Measurements from ENCODE around the gene CRTC1.

The CRTC1 gene

DNA sequence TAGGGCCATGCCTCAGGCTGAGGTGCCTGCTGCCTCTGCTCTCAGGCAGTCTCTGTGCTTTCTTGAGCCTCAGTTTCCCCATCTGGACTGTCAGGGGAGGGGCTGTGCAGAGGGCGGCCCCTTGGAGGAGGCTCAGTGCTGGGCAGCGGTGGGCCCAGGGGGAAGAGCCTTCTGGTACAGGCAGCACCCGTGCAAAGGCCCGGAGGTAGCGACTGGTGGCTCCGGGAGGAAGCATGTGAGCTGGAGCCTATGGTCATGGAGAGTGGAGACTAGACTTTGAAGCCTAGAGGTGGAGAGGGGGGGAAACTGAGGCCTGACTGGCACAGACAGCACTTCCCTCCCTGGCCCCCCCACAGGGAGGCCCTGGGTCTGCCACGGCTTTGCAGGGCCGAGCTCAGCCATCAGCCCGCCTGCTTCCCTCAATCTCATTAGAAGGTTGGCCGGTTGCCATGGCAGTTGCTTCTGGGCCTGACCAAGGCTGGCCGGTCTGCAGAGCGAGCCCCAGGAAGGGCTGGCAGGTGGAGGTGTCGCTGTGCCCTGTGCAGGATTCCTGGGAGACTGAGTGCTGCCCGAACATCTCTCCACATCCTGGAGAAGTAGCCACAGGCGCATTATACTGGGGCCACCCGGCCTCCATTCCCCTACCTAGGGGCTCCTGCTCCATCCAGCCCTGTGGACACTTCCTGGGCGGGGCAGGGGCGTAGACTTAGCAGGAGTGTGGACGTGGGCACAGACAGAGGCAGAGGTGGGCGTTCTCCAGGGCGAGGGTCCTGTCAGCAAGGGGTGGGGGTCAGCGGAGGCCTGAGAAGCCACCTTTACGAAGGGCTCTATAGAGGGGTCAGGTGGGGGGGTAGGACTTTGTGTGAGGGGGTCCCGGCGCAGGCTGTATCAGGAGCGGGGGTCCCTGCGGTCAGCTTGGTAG lies 53.2 kb downstream of the CRTC1 start:
- Histone ChIP-seq H3K27ac (ENCODE audit: low read depth in 2 of 2, low read length in 2 of 2) (no peak overlapping the region), H3K4me3 (ENCODE audit: low read length in 2 of 2) (no peak overlapping the region), H3K27me3 (ENCODE audit: control insufficient read depth in 2 of 2, insufficient read depth in 2 of 2, low read length in 2 of 2) (no peaks in the 10 kb centered on the region), H3K9me3 (ENCODE audit: control insufficient read depth in 2 of 2, low read length in 2 of 2) (no peaks in the 10 kb centered on the region), H3K9ac (ENCODE audit: low read depth in 1 of 2, low read length in 2 of 2) (no peak overlapping the region), H3K36me3 (ENCODE audit: control insufficient read depth in 2 of 2, insufficient read depth in 2 of 2, low read length in 2 of 2) (no peaks in the 10 kb centered on the region), H3K4me1 (ENCODE audit: control insufficient read depth in 2 of 2, insufficient read depth in 2 of 2, low read length in 2 of 2) (peaks cover 12 to 28% of the 10 kb centered on the region in 2 donors)

DNA sequence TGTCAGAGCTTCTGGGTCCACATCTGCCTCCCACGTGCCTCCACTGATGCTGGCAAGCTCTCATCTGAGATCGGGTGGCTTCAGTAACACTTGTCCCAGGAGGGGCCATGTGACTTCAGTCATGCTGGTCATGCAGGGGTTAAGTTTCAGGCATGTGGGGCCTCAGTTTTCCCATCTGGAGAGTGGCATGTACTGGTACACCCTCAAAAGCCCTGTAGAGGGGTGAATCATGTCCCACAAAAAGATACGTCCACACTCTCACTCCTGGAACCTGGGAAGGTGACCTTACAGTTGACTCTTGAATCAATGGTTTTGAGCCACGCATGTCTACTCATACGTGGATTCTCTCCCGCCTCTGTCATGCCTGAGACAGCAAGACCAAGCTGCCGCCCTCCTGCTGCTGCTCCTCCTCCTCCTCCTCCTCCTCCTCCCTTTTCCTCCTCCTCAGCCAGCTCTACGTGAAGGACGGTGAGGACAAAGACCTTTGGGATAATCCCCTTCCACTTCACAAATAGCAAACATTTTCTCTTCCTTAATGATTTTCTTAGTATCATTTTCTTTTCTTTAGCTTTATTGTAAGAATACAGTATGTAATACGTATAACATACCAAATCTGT lies 54.0 kb downstream of the CRTC1 start:
- Histone ChIP-seq H3K27me3 (ENCODE audit: control insufficient read depth in 2 of 2, insufficient read depth in 2 of 2, low read length in 2 of 2) (no peaks in the 10 kb centered on the region), H3K36me3 (ENCODE audit: control insufficient read depth in 2 of 2, insufficient read depth in 2 of 2, low read length in 2 of 2) (no peaks in the 10 kb centered on the region), H3K9me3 (ENCODE audit: control insufficient read depth in 2 of 2, low read length in 2 of 2) (no peaks in the 10 kb centered on the region), H3K27ac (ENCODE audit: low read depth in 2 of 2, low read length in 2 of 2) (no peak overlapping the region), H3K4me1 (ENCODE audit: control insufficient read depth in 2 of 2, insufficient read depth in 2 of 2, low read length in 2 of 2) (peaks cover 19 to 36% of the 10 kb centered on the region in 2 donors), H3K4me3 (ENCODE audit: low read length in 2 of 2) (no peak overlapping the region), H3K9ac (ENCODE audit: low read depth in 1 of 2, low read length in 2 of 2) (no peak overlapping the region)

DNA sequence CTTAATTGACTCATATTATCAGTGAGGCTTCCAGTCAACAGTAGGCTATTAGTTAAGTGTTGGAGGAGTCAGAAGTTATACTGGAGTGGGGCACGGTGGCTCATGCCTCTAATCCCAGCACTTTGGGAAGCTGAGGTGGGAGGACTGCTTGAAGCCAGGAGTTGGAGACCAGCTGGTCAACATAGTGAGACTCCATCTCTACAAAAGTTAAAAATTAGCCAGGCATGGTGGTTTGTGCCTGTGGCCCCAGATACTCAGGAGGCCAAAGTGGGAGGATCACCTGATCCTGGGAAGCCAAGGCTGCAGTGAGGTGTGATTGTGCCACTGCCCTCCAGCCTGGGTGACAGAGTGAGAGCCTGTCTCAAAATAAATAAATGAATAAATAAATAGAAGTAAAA lies 54.5 kb downstream of the CRTC1 start:
- no peak overlapping the region for H3K4me3 ChIP-seq (ENCODE audit: low read length in 2 of 2)
- H3K9me3 ChIP-seq (ENCODE audit: control insufficient read depth in 2 of 2, low read length in 2 of 2), result no peaks in the 10 kb centered on the region
- H3K36me3 ChIP-seq (ENCODE audit: control insufficient read depth in 2 of 2, insufficient read depth in 2 of 2, low read length in 2 of 2), result no peaks in the 10 kb centered on the region
- H3K4me1 ChIP-seq (ENCODE audit: control insufficient read depth in 2 of 2, insufficient read depth in 2 of 2, low read length in 2 of 2), result peaks cover 25 to 41% of the 10 kb centered on the region in 2 donors
- H3K27ac ChIP-seq (ENCODE audit: low read depth in 2 of 2, low read length in 2 of 2), result no peak overlapping the region
- no peaks in the 10 kb centered on the region for H3K27me3 ChIP-seq (ENCODE audit: control insufficient read depth in 2 of 2, insufficient read depth in 2 of 2, low read length in 2 of 2)
- no peak overlapping the region for H3K9ac ChIP-seq (ENCODE audit: low read depth in 1 of 2, low read length in 2 of 2)

DNA sequence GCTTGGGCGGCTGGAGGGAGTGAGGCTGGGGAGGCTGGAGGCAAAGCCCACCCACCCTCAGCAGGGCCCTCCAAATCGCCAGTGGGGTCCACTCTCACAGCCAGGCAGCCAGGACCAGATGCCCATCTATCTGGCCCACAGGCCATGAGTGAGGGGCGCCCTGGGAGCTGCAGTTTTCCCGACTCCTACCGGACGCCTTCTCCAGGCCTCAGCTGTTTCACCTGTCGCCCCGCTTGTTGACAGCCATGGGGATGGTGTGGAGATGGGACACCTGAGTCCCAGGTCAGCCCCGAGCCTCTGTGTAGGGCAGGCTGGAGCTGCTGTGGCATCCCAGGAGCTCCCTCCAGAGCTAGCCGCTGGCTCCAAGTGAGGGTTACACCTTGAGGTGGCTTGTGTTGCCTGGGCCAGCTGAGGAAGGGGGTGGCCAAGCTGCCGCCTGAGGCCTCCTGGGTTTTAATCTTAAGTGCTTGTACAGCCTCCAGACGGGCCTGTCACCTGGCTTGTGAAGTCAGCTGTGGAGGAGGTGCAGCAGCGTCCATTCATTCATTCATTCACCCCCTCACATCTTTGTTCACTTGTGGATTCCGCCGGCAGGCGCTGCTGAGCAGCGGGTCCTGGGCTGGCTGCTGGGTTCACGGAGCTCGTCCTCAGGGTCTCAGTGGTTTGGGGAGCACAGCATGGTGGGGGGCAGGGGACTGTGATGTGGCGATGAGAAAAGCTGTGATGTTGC lies 55.6 kb downstream of the CRTC1 start:
- Histone ChIP-seq H3K4me3 (ENCODE audit: low read length in 2 of 2) (no peak overlapping the region), H3K36me3 (ENCODE audit: control insufficient read depth in 2 of 2, insufficient read depth in 2 of 2, low read length in 2 of 2) (no peaks in the 10 kb centered on the region), H3K4me1 (ENCODE audit: control insufficient read depth in 2 of 2, insufficient read depth in 2 of 2, low read length in 2 of 2) (peaks cover 27 to 46% of the 10 kb centered on the region in 2 donors), H3K9me3 (ENCODE audit: control insufficient read depth in 2 of 2, low read length in 2 of 2) (no peaks in the 10 kb centered on the region), H3K27ac (ENCODE audit: low read depth in 2 of 2, low read length in 2 of 2) (no peak overlapping the region), H3K9ac (ENCODE audit: low read depth in 1 of 2, low read length in 2 of 2) (no peak overlapping the region), H3K27me3 (ENCODE audit: control insufficient read depth in 2 of 2, insufficient read depth in 2 of 2, low read length in 2 of 2) (no peaks in the 10 kb centered on the region)

DNA sequence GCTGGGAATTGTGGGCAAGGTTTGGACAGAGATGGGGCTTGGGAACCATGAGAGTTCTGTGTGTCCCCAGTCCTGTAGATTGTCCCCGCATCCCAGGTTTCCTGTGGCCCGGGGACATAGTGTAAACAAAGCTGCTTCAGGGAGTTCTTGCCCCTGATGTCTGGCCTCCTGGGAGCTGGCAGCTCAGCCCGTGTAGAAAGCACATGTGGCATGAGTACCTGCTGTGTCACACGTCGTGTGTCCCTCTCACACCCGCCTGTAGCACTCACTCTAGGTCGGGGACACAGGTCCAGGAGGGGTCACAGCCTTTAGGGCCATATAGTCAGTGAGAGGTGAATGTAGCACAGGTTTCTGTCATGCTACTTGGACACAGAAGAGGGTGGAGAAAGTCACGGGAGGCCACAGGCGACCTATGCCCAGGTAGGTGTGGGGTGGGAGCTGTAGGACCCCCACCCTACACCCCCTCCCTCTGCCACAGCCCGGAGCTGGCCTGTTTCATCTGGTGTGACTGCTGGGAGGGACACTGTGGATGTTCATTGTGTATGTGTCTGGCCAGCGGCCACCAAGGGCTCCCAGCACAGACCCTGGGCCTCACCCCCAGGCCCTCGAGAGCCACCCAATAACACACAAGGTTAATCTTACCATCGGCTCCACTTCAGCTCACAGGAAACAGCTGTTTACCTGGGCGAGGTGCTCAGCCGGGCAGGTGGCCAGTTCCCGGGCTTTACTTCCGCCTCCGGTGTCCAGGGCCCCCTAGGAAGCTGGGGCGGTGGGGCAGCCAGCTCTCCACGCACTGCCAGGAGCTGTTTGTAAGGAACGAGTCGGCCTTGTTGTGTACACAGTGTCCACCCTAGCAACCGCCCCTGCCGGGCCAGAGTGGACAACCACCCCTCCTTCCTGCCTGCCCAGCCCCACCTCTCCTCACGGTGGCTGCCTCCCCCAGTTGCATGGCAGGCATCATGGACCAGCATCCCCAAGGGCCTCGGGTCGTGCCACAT lies 57.9 kb downstream of the CRTC1 start:
- peak overlapping the region; percentile 69 to 81 for H3K27ac ChIP-seq (ENCODE audit: low read depth in 2 of 2, low read length in 2 of 2)
- H3K9ac ChIP-seq (ENCODE audit: low read depth in 1 of 2, low read length in 2 of 2), result peak overlapping the region; percentile 9 to 66
- H3K36me3 ChIP-seq (ENCODE audit: control insufficient read depth in 2 of 2, insufficient read depth in 2 of 2, low read length in 2 of 2), result no peaks in the 10 kb centered on the region
- no peaks in the 10 kb centered on the region for H3K27me3 ChIP-seq (ENCODE audit: control insufficient read depth in 2 of 2, insufficient read depth in 2 of 2, low read length in 2 of 2)
- H3K9me3 ChIP-seq (ENCODE audit: control insufficient read depth in 2 of 2, low read length in 2 of 2), result no peaks in the 10 kb centered on the region
- peaks cover 27 to 46% of the 10 kb centered on the region in 2 donors for H3K4me1 ChIP-seq (ENCODE audit: control insufficient read depth in 2 of 2, insufficient read depth in 2 of 2, low read length in 2 of 2)
- H3K4me3 ChIP-seq (ENCODE audit: low read length in 2 of 2), result peak overlapping the region; percentile 5 to 35

DNA sequence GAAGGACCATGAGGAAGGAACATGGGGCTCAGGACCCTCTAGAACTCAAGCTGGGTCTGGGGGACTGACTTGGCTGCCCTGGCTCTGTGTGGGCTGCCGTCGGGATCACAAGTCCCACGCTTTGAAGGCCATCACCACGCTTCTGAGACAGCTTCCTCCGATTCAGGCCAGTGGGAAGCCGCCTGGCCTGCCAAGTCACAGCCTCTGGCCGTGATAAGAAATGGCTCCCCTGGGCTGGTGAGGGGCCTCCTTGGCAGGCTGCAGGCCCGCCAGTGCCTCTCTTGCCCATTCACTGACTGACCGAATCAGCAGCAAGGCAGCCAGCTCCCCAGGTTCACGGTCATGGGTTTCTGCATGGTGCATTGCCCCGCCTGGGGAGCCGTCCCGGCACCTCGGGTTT lies 58.8 kb downstream of the CRTC1 start:
- Histone ChIP-seq H3K36me3 (ENCODE audit: control insufficient read depth in 2 of 2, insufficient read depth in 2 of 2, low read length in 2 of 2) (no peaks in the 10 kb centered on the region), H3K9ac (ENCODE audit: low read depth in 1 of 2, low read length in 2 of 2) (peak overlapping the region in 1 of 2 donors; percentile 51), H3K4me1 (ENCODE audit: control insufficient read depth in 2 of 2, insufficient read depth in 2 of 2, low read length in 2 of 2) (peaks cover 27 to 42% of the 10 kb centered on the region in 2 donors), H3K4me3 (ENCODE audit: low read length in 2 of 2) (peak overlapping the region in 1 of 2 donors; percentile 7), H3K9me3 (ENCODE audit: control insufficient read depth in 2 of 2, low read length in 2 of 2) (no peaks in the 10 kb centered on the region), H3K27ac (ENCODE audit: low read depth in 2 of 2, low read length in 2 of 2) (peak overlapping the region; percentile 69 to 81), H3K27me3 (ENCODE audit: control insufficient read depth in 2 of 2, insufficient read depth in 2 of 2, low read length in 2 of 2) (no peaks in the 10 kb centered on the region)

DNA sequence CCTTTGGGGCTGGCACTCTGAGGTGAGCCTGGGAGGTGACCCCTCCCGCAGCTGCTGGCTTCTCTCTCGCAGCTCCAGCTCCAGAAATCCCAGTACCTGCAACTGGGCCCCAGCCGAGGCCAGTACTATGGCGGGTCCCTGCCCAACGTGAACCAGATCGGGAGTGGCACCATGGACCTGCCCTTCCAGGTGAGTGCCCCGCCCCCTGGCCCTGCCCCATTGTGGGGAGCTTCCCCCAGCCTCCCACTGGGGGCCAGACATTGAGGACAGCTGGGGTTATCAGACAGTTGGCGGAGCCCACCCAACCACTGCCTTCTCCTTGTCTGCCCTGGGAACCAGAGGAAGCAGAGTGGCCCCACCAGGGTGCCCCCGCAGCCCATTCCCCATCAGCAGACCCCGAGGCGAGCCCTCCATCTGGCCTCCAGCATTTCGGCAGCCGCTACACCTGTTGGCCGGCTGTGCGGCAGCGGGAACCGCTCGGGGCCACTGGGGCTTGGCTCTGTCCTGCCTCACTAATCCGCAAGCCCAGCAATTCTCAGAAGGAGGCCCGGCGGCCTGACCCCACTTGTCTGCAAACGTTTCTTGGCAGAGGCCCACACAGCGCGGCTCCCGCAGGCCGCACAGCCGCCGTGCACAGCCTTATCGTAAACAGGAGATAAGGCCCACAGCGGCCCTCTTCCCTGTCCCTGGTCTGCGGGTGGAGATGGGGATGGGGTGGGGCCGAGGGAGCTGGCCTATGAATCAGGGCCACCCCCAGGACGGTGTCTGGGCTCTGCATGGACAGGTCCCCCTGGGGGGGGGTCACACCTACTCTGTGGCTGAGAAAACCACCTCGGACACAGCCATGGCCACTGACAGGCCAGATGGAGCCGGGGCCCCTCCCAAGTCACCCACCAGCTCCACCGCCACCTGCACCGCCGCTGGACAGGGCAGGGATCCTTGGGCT lies 59.6 kb downstream of the CRTC1 start:
- peaks cover 27 to 35% of the 10 kb centered on the region in 2 donors for H3K4me1 ChIP-seq (ENCODE audit: control insufficient read depth in 2 of 2, insufficient read depth in 2 of 2, low read length in 2 of 2)
- peak overlapping the region in 1 of 2 donors; percentile 7 for H3K4me3 ChIP-seq (ENCODE audit: low read length in 2 of 2)
- peak overlapping the region; percentile 69 to 81 for H3K27ac ChIP-seq (ENCODE audit: low read depth in 2 of 2, low read length in 2 of 2)

DNA sequence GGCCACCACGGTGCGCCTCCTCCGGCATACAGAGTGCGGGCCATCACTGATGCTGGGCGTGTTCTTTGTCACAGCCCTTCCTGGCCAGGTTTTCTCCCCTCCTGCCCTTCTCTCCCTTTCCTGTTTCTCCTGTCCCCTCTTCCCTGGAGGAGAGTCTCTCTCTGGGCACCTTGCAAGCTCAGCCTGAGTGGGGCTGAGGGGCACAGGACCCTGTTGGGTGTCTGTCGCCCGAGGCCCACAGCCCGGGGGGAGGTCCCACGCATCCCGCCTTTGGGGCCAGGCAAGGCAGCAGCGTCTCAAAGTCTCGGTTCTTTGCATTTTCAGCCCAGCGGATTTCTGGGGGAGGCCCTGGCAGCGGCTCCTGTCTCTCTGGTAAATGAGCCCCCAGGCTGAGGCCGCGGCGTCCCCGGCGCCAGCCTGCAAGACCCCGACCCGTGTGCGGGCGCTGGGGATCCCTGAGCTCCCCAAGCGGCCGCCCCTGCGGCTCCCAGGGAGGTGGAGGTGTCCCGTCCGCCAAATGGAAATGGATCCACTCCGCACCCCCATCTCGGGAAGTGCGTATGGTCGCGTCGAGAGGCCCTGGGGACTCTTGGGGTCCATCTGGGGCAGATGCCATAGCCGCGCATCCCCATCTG lies 60.4 kb downstream of the CRTC1 start:
- H3K27ac ChIP-seq (ENCODE audit: low read depth in 2 of 2, low read length in 2 of 2), result no peak overlapping the region
- peaks cover 27 to 33% of the 10 kb centered on the region in 2 donors for H3K4me1 ChIP-seq (ENCODE audit: control insufficient read depth in 2 of 2, insufficient read depth in 2 of 2, low read length in 2 of 2)
- no peaks in the 10 kb centered on the region for H3K27me3 ChIP-seq (ENCODE audit: control insufficient read depth in 2 of 2, insufficient read depth in 2 of 2, low read length in 2 of 2)
- H3K4me3 ChIP-seq (ENCODE audit: low read length in 2 of 2), result no peak overlapping the region
- H3K9me3 ChIP-seq (ENCODE audit: control insufficient read depth in 2 of 2, low read length in 2 of 2), result no peaks in the 10 kb centered on the region
- no peak overlapping the region for H3K9ac ChIP-seq (ENCODE audit: low read depth in 1 of 2, low read length in 2 of 2)
- H3K36me3 ChIP-seq (ENCODE audit: control insufficient read depth in 2 of 2, insufficient read depth in 2 of 2, low read length in 2 of 2), result no peaks in the 10 kb centered on the region

More for the DNA sequence above, 59.6 kb downstream of the CRTC1 start:
- Histone ChIP-seq H3K9me3 (ENCODE audit: control insufficient read depth in 2 of 2, low read length in 2 of 2) (no peaks in the 10 kb centered on the region), H3K36me3 (ENCODE audit: control insufficient read depth in 2 of 2, insufficient read depth in 2 of 2, low read length in 2 of 2) (no peaks in the 10 kb centered on the region), H3K27me3 (ENCODE audit: control insufficient read depth in 2 of 2, insufficient read depth in 2 of 2, low read length in 2 of 2) (no peaks in the 10 kb centered on the region), H3K9ac (ENCODE audit: low read depth in 1 of 2, low read length in 2 of 2) (peak overlapping the region in 1 of 2 donors; percentile 51)

All from mucosa of rectum (tissue), 2 donors.